Muscle layer of colon (tissue), 2 donors: ENCODE measurements around the gene ZBED1.
"Not testable (repeated sequence)": the region's sequence is repeated elsewhere in the genome, so short reads cannot be mapped to it uniquely, and the experiment has no call there.

ENCODE experiments used
- H3K27ac ChIP-seq: one replicate; pipeline ENCODE4 v1.7.0; 2013; ENCODE audit warnings: low read depth, mild to moderate bottlenecking, low read length, moderate library complexity
- H3K27me3 ChIP-seq, 2 donors: one replicate each; pipeline ENCODE4 v1.7.0; 2013; ENCODE audit warnings: low read length in 2 of 2, mild to moderate bottlenecking in 2 of 2; ENCODE audit not compliant: insufficient read depth in 2 of 2, control insufficient read depth in 1 of 2
- H3K36me3 ChIP-seq: one replicate; pipeline ENCODE4 v1.7.0; 2013; ENCODE audit warnings: mild to moderate bottlenecking, low read length; ENCODE audit not compliant: insufficient read depth
- H3K4me1 ChIP-seq: one replicate; pipeline ENCODE4 v1.7.0; 2013; ENCODE audit warnings: mild to moderate bottlenecking, low read length; ENCODE audit not compliant: insufficient read depth
- H3K4me3 ChIP-seq, 2 donors: one replicate each; pipeline ENCODE4 v1.7.0; 2013; ENCODE audit warnings: low read length in 2 of 2, low read depth in 1 of 2, mild to moderate bottlenecking in 1 of 2, moderate library complexity in 1 of 2
- H3K9ac ChIP-seq: one replicate; pipeline ENCODE4 v1.7.0; 2013; ENCODE audit warnings: low read length
- H3K9me3 ChIP-seq: one replicate; pipeline ENCODE4 v1.7.0; 2013; ENCODE audit warnings: mild to moderate bottlenecking, low read length
- donor health status: abdominal sarcoma.
- donor health status: Adenocarcinoma of cecum.

The ZBED1 gene

GRCh38 chrX:2466876-2467656, 33.7 kb downstream of the ZBED1 start:
- no peaks in the 10 kb centered on the region for H3K36me3 ChIP-seq
- no peaks in the 10 kb centered on the region for H3K4me1 ChIP-seq
- H3K9ac ChIP-seq: no peak overlapping the region
- H3K27ac ChIP-seq: no peak overlapping the region
- no peak overlapping the region for H3K4me3 ChIP-seq
- H3K9me3 ChIP-seq: no peaks in the 10 kb centered on the region
- H3K27me3 ChIP-seq: no peaks in the 10 kb centered on the region

- Histone ChIP-seq H3K9ac (no peak overlapping the region), H3K27me3 (no peaks in the 10 kb centered on the region), H3K27ac (no peak overlapping the region), H3K9me3 (no peaks in the 10 kb centered on the region), H3K36me3 (no peaks in the 10 kb centered on the region), H3K4me3 (no peak overlapping the region), H3K4me1 (no peaks in the 10 kb centered on the region)
Measured at GRCh38 chrX:2464677-2465166, 36.1 kb downstream of the ZBED1 start.

GRCh38 chrX:2463973-2464676, 36.7 kb downstream of the ZBED1 start:
- H3K9ac ChIP-seq: no peak overlapping the region
- no peaks in the 10 kb centered on the region for H3K27me3 ChIP-seq
- no peaks in the 10 kb centered on the region for H3K36me3 ChIP-seq
- no peak overlapping the region for H3K27ac ChIP-seq
- H3K9me3 ChIP-seq: no peaks in the 10 kb centered on the region
- H3K4me3 ChIP-seq: no peak overlapping the region
- no peaks in the 10 kb centered on the region for H3K4me1 ChIP-seq

GRCh38 chrX:2463481-2463880, 37.3 kb downstream of the ZBED1 start:
- not testable (repeated sequence) for H3K9ac ChIP-seq, H3K9me3 ChIP-seq, H3K27ac ChIP-seq, H3K4me3 ChIP-seq, H3K4me1 ChIP-seq, H3K27me3 ChIP-seq, H3K36me3 ChIP-seq

- no peaks in the 10 kb centered on the region for H3K27me3 ChIP-seq
- H3K4me3 ChIP-seq: no peak overlapping the region
- no peak overlapping the region for H3K27ac ChIP-seq
- H3K4me1 ChIP-seq: no peaks in the 10 kb centered on the region
- no peaks in the 10 kb centered on the region for H3K9me3 ChIP-seq
- no peaks in the 10 kb centered on the region for H3K36me3 ChIP-seq
- H3K9ac ChIP-seq: no peak overlapping the region
Measured at GRCh38 chrX:2462780-2463179, 38.0 kb downstream of the ZBED1 start.

- H3K9me3 ChIP-seq: no peaks in the 10 kb centered on the region
- no peak overlapping the region for H3K4me3 ChIP-seq
- no peaks in the 10 kb centered on the region for H3K4me1 ChIP-seq
- H3K36me3 ChIP-seq: no peaks in the 10 kb centered on the region
- H3K9ac ChIP-seq: no peak overlapping the region
- no peaks in the 10 kb centered on the region for H3K27me3 ChIP-seq
- H3K27ac ChIP-seq: no peak overlapping the region
Measured at GRCh38 chrX:2462074-2462473, 38.7 kb downstream of the ZBED1 start.

- Histone ChIP-seq H3K27ac (no peak overlapping the region), H3K4me3 (no peak overlapping the region), H3K9ac (no peak overlapping the region), H3K36me3 (no peaks in the 10 kb centered on the region), H3K4me1 (no peaks in the 10 kb centered on the region), H3K27me3 (no peaks in the 10 kb centered on the region), H3K9me3 (no peaks in the 10 kb centered on the region)
Measured at GRCh38 chrX:2461711-2462016, 39.1 kb downstream of the ZBED1 start.

GRCh38 chrX:2460821-2461710, 39.7 kb downstream of the ZBED1 start:
- H3K27ac ChIP-seq, H3K36me3 ChIP-seq, H3K4me1 ChIP-seq, H3K4me3 ChIP-seq, H3K9me3 ChIP-seq, H3K9ac ChIP-seq, H3K27me3 ChIP-seq: not testable (repeated sequence)

- not testable (repeated sequence) for H3K9ac ChIP-seq, H3K27ac ChIP-seq, H3K4me1 ChIP-seq, H3K9me3 ChIP-seq, H3K36me3 ChIP-seq, H3K4me3 ChIP-seq, H3K27me3 ChIP-seq
Measured at GRCh38 chrX:2460048-2460447, 40.7 kb downstream of the ZBED1 start.

GRCh38 chrX:2458309-2458708, 42.5 kb downstream of the ZBED1 start:
- Histone ChIP-seq H3K4me3 (no peak overlapping the region), H3K9ac (no peak overlapping the region), H3K9me3 (no peaks in the 10 kb centered on the region), H3K36me3 (no peaks in the 10 kb centered on the region), H3K27ac (no peak overlapping the region), H3K4me1 (no peaks in the 10 kb centered on the region), H3K27me3 (no peaks in the 10 kb centered on the region)

- Histone ChIP-seq H3K4me1 (no peaks in the 10 kb centered on the region), H3K36me3 (no peaks in the 10 kb centered on the region), H3K9me3 (no peaks in the 10 kb centered on the region), H3K27ac (no peak overlapping the region), H3K9ac (no peak overlapping the region), H3K4me3 (no peak overlapping the region), H3K27me3 (no peaks in the 10 kb centered on the region)
Measured at GRCh38 chrX:2457289-2458133, 43.3 kb downstream of the ZBED1 start.
